ENCODE measurements around the gene ASNSD1. TPM values are rescaled to one million over a fixed set of nuclear protein-coding genes. Genes with fewer than 3 reads are reported as not detected.
A peak's percentile ranks its signal among the peaks of the same experiment; 100 is the strongest.

The ASNSD1 gene
- total RNA-seq, 3 donors from 2014 or later (not counting 1 experiment from before 2014, with no cell fraction given), result 17.5 to 30.4 (median 30.3) TPM

- H3K27me3 Mint-ChIP-seq (ENCODE audit: low read depth in 2 of 2), result no peaks in the 10 kb centered on the region
- 27% methylated on average over 5 of the region's 5 CpGs for WGBS (ENCODE audit: insufficient coverage)
- H3K36me3 ChIP-seq (ENCODE audit: control insufficient read depth, insufficient read depth, low read length), result no peaks in the 10 kb centered on the region
- H3K4me3 ChIP-seq (ENCODE audit: low read length), result no peak overlapping the region
- peaks cover 31% of the 10 kb centered on the region for H3K4me1 ChIP-seq (ENCODE audit: control insufficient read depth, insufficient read depth, low read length)
- H3K4me1 Mint-ChIP-seq, result peaks cover 19 to 21% of the 10 kb centered on the region in 2 donors
- TF ChIP-seq CTCF (IDR thresholded peaks at IDR 0.05), result no peak
- no peak for ATAC-seq
- peak overlapping the region; percentile 81 for H3K27ac ChIP-seq (ENCODE audit: low read length)
- H3K9me3 ChIP-seq (ENCODE audit: control insufficient read depth, insufficient read depth, low read length), result no peaks in the 10 kb centered on the region
- intact Hi-C loops (cut with micrococcal nuclease), result no loop called here
- H3K27me3 ChIP-seq (ENCODE audit: control insufficient read depth, insufficient read depth, low read length), result no peaks in the 10 kb centered on the region
- no peaks in the 10 kb centered on the region for H3K36me3 Mint-ChIP-seq
- peak overlapping the region; percentile 68 for H3K4me3 Mint-ChIP-seq
- peak overlapping the region in 1 of 2 donors; percentile 78 for H3K27ac Mint-ChIP-seq
- no peaks in the 10 kb centered on the region for H3K9me3 Mint-ChIP-seq
- peak in 1 of 2 donors; percentile 75 for DNase-seq
These were observed 3.4 kb upstream of the ASNSD1 start for GRCh38 chr2:189657867-189658266.

DNA sequence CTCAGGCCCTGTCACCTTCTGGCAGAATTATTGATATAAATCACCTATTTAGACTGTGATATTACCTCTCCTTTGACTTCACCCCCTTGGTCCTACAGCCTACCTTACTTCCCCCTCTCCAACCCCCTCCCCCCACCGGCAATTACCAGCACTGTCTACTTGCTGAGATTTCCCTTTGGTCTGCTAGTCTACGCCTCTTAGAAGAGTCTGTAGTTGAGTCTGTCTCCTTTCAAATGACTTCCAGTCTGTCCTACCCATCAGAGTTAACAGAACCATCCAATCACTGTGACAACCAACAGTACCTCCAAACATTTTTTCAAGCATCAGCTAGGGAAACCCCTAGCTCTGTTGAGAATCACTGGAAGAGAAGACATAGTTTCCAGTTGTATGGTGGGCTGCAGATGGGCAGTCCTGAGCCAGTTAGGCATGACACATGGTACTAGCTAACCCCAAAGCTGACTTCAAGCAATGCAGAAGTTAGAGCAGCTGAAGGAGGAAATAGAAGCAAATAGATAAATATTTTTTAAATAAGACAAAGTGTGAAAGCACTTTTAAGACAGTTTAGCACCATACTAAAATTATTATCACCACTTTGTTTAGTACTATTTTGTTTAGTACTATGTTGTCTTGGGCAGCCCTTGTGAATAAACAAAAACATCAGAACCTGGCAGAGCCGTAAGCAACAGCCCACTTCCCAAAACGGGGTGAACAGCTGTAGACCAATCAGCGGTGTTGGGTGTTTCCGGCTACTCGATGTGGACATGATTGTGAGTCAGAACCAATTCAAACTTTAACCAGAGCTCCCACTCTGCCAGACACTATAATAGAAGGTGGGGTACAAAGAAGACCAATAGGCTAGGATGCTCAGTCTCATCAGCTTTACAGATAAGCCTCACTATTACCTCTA is 2.7 kb upstream of the ASNSD1 start:
- ATAC-seq (no peak), DNase-seq (peak in 1 of 2 donors; percentile 62)
- Histone ChIP-seq H3K4me3 (ENCODE audit: low read length) (no peak overlapping the region), H3K27ac (ENCODE audit: low read length) (peak overlapping the region; percentile 81), H3K4me1 (ENCODE audit: control insufficient read depth, insufficient read depth, low read length) (peaks cover 31% of the 10 kb centered on the region), H3K36me3 (ENCODE audit: control insufficient read depth, insufficient read depth, low read length) (no peaks in the 10 kb centered on the region), H3K9me3 (ENCODE audit: control insufficient read depth, insufficient read depth, low read length) (no peaks in the 10 kb centered on the region), H3K27me3 (ENCODE audit: control insufficient read depth, insufficient read depth, low read length) (no peaks in the 10 kb centered on the region)
- TF ChIP-seq CTCF (IDR thresholded peaks at IDR 0.05), result no peak
- Mint-ChIP-seq H3K36me3 (no peaks in the 10 kb centered on the region), H3K27ac (peak overlapping the region in 1 of 2 donors; percentile 78), H3K4me3 (peak overlapping the region; percentile 68), H3K27me3 (ENCODE audit: low read depth in 2 of 2) (no peaks in the 10 kb centered on the region), H3K9me3 (no peaks in the 10 kb centered on the region), H3K4me1 (peaks cover 19 to 24% of the 10 kb centered on the region in 2 donors)
- intact Hi-C loops (cut with micrococcal nuclease), result no loop called here
- 50% methylated on average over 6 of the region's 7 CpGs for WGBS (ENCODE audit: insufficient coverage)

DNA sequence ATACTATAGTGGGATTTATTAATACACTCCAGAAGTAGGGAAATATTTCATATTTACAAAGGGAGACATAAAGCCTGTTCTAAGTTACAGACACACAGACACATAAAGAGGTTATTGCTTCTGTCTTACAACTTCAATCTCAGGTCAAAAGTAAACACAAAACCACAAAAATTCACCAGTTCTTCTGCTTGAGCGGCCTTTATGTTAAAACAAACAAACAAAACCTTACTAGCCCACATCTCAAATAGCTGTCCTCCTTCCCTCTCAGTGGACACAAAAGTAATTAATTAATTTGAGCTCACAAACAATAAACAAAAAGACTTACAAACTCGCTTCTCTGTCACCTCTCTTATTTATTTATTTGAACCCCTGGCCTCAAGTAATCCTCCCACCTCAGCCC is 1.5 kb upstream of the ASNSD1 start:
- Mint-ChIP-seq H3K4me3 (no peak overlapping the region), H3K27ac (peak overlapping the region in 1 of 2 donors; percentile 78)
- WGBS (ENCODE audit: insufficient coverage), result 81% methylated on average over 2 of the region's 2 CpGs

More for the DNA sequence above, 1.5 kb upstream of the ASNSD1 start:
- no peak for ATAC-seq
- intact Hi-C loops (cut with micrococcal nuclease), result loop anchor here (2.0 to 10.0 kb wide), 5 partner anchors 219 to 989 kb away; partner anchors contain the start of genes NAB1 and WDR75
- Histone ChIP-seq H3K4me3 (ENCODE audit: low read length) (no peak overlapping the region), H3K36me3 (ENCODE audit: control insufficient read depth, insufficient read depth, low read length) (no peaks in the 10 kb centered on the region), H3K9me3 (ENCODE audit: control insufficient read depth, insufficient read depth, low read length) (no peaks in the 10 kb centered on the region), H3K4me1 (ENCODE audit: control insufficient read depth, insufficient read depth, low read length) (peaks cover 31% of the 10 kb centered on the region), H3K27me3 (ENCODE audit: control insufficient read depth, insufficient read depth, low read length) (no peaks in the 10 kb centered on the region), H3K27ac (ENCODE audit: low read length) (no peak overlapping the region)
- H3K4me1 Mint-ChIP-seq, result peaks cover 25 to 31% of the 10 kb centered on the region in 2 donors
- DNase-seq, result no peak
- TF ChIP-seq CTCF (IDR thresholded peaks at IDR 0.05), result no peak
- no peaks in the 10 kb centered on the region for H3K36me3 Mint-ChIP-seq
- H3K9me3 Mint-ChIP-seq, result no peaks in the 10 kb centered on the region
- no peaks in the 10 kb centered on the region for H3K27me3 Mint-ChIP-seq (ENCODE audit: low read depth in 2 of 2)

Data from natural killer cell (primary cell).